Adrenal gland (tissue), 19 donors: ENCODE results near the gene INCENP. TPM values are rescaled to one million over a fixed set of nuclear protein-coding genes. Genes with fewer than 3 reads are reported as not detected.

Experiments used
- DNase-seq, 7 donors: peaks; one replicate each; pipeline ENCODE4 v3.0.0-alpha.2; 2019 to 2020
- H3K27ac ChIP-seq, 5 donors: fragments of 200-600 bp; sonication (generic) in 4 of 5; 1 replicate in 3 of 5; 2 replicates in 2 of 5; pipeline versions ENCODE4 v1.5.1 to v1.8.0; 2016 to 2020; ENCODE audit warnings: mild to moderate bottlenecking in 1 of 5
- H3K27me3 ChIP-seq: fragments of 200-600 bp; 2 replicates; pipeline ENCODE4 v1.8.0; 2021
- H3K36me3 ChIP-seq, 2 donors: fragments of 200-600 bp; replicated peaks in 1 of 2; 1 replicate in 1 of 2; 2 replicates in 1 of 2; pipeline versions ENCODE4 v1.5.1 to v1.8.0; 2018 to 2022
- H3K4me1 ChIP-seq, 2 donors: fragments of 200-600 bp; replicated peaks in 1 of 2; 1 replicate in 1 of 2; 2 replicates in 1 of 2; pipeline versions ENCODE4 v1.5.1 to v1.8.0; 2018 to 2021
- H3K4me3 ChIP-seq, 4 donors: fragments of 200-600 bp; sonication (generic) in 3 of 4; one replicate each; pipeline ENCODE4 v1.5.1; 2016 to 2018
- H3K9me3 ChIP-seq, 3 donors: fragments of 200-600 bp; sonication (generic) in 1 of 3; replicated peaks in 1 of 3; 1 replicate in 2 of 3; 2 replicates in 1 of 3; pipeline versions ENCODE4 v1.5.1 to v1.8.0; 2016 to 2021
- CTCF ChIP-seq, 6 experiments: fragments of 450-650 bp in 4 of 6; fragments of 200-600 bp in 2 of 6; sonication (generic) in 1 of 6; IDR thresholded peaks; 1 replicate in 5 of 6; 2 replicates in 1 of 6; pipeline versions ENCODE4 v1.5.1 to v1.8.0; 2016 to 2021; ENCODE audit warnings: antibody characterized with exemption in 6 of 6, mild to moderate bottlenecking in 2 of 6, moderate library complexity in 1 of 6
- POLR2A ChIP-seq, 2 donors: fragments of 450-650 bp; IDR thresholded peaks; one replicate each; pipeline ENCODE4 v1.6.1; 2017; ENCODE audit warnings: antibody characterized with exemption in 2 of 2, mild to moderate bottlenecking in 2 of 2, moderate library complexity in 1 of 2
- WGBS, 4 donors: extraction: QIAGEN DNeasy Blood & Tissue Kit in 2 of 4; methylation state at CpG; one replicate each; pipeline versions ENCODE4 v1.1.5 to v1.1.7; 2013 to 2017; 5-methylcytosine and 5-hydroxymethylcytosine counted together
- intact Hi-C, 2 donors: fragments of 100-400 bp; cut with DNase I; formaldehyde crosslinking; loops; one replicate each; pipeline versions ENCODE4 v1.14.1 to v1.15.0; 2022 to 2023
- long read RNA-seq, 10 donors: library from polyadenylated mRNA in 3 of 10; unstranded in 2 of 10; stranded (forward) in 1 of 10; transcript quantifications; one replicate each; pipeline ENCODE4 v2.0.0 and lab custom pipeline, GENCODE V29; 2021 to 2026
- polyA plus RNA-seq, 3 donors: library from polyadenylated mRNA; stranded (reverse); fragments of 200-250 nt in 2 of 3; fragments of 350-450 nt in 1 of 3; fragmentation: Illumina TruSeq in 1 of 3; extraction: RNeasy Lipid Tissue Mini Kit (QIAGEN cat#74804) in 1 of 3; gene quantifications; one replicate each; pipeline ENCODE4 v1.2.3, GENCODE V29; 2013 to 2014
- total RNA-seq, 9 donors: library from RNA; depleted of rRNA in 4 of 9; stranded (reverse); fragments of >200 nt in 4 of 9; fragments of 120-200 nt in 1 of 9; fragmentation: NEBNext Ultra II Directional in 1 of 9; extraction: Animal tissue kit (Norgen Biotek cat#: 25700) in 1 of 9; gene quantifications; one replicate each; pipeline versions ENCODE4 v1.1.0 to v1.2.4, GENCODE V29; 2013 to 2023
- donor health status: healthy with polysubstance abuse.
- donor health status: Bipolar disorder and iron deficiency.
- donor health status: DM: yes; HTN: yes; CAD: no.
- donor health status: DM: no; HTN: no; CAD: no.
- donor health status: DM: no; HTN: no; CAD: no.
- donor health status: DM: yes; HTN: yes; CAD: no.

Gene INCENP
- total RNA-seq (10 to 100 TPM in 8 of 9 donors, 1 to 10 TPM in 1; 7.3 to 23.2 (median 15.4) TPM), polyA plus RNA-seq (1 to 10 TPM; 1.4 to 6.8 (median 4.5) TPM)
- long read RNA-seq, donor 1 = 0 reads
- long read RNA-seq, donor 2 = 0 reads
- long read RNA-seq, donor 3 = 0 reads
- long read RNA-seq, donor 4 = 0 reads
- long read RNA-seq, donor 5, partial matches to known transcripts = 0 of 1 reads
- long read RNA-seq, donor 5, other reads (novel, unspliced or antisense) = 1 of 1 reads
- long read RNA-seq, donor 6, partial matches to known transcripts = 0 of 1 reads
- long read RNA-seq, donor 6, other reads (novel, unspliced or antisense) = 1 of 1 reads
- long read RNA-seq, donor 7, partial matches to known transcripts = 0 of 1 reads
- long read RNA-seq, donor 7, other reads (novel, unspliced or antisense) = 0 of 1 reads
- long read RNA-seq, donor 8 = 0 reads
- long read RNA-seq, donor 9 = 0 reads
- long read RNA-seq, donor 10 = 0 reads

- Histone ChIP-seq H3K27me3 (no peaks in the 10 kb centered on the region), H3K4me3 (peak within 1 kb of the TSS; percentile 77 to 91 (median 82)), H3K9me3 (no peaks in the 10 kb centered on the region), H3K36me3 (no peaks in the 10 kb centered on the region), H3K4me1 (peaks cover 10 to 13% of the 10 kb centered on the region in 2 donors), H3K27ac (peak within 1 kb of the TSS in 2 of 5 donors; percentile 24 to 51)
- WGBS, 4 donors = 0% methylated on average over 24 to 39 of the region's 39 CpGs
- peak; percentile 97 to 99 (median 98) for DNase-seq
- intact Hi-C loops = no loop called here
- TF ChIP-seq CTCF (IDR thresholded peaks at IDR 0.05) = no peak
- peak in 1 of 2 donors; percentile 40 for TF ChIP-seq POLR2A (IDR thresholded peaks at IDR 0.05)
Measured at GRCh38 chr11:62123669-62124185, at the start of gene INCENP. Gene INCENP, plus strand, starts transcription at chr11:62124011. Its CDS starts 4,151 bp downstream, at chr11:62128162.

GRCh38 chr11:62075438-62075837, 48.4 kb upstream of the INCENP start:
- Histone ChIP-seq H3K36me3 (no peaks in the 10 kb centered on the region), H3K4me3 (no peak overlapping the region), H3K27me3 (no peaks in the 10 kb centered on the region), H3K4me1 (no peaks in the 10 kb centered on the region), H3K27ac (no peak overlapping the region), H3K9me3 (no peaks in the 10 kb centered on the region)
- intact Hi-C loops = loop anchor here in 1 of 2 donors (5.0 kb wide), 1 partner anchor 113 kb away; no protein-coding TSS in a partner anchor
- TF ChIP-seq POLR2A (IDR thresholded peaks at IDR 0.05) (no peak), CTCF (IDR thresholded peaks at IDR 0.05) (no peak)
- 91 to 98% (median 94%) methylated on average over 2 of the region's 2 CpGs for WGBS, 4 donors
- no peak for DNase-seq

- Histone ChIP-seq H3K27ac (no peak overlapping the region), H3K4me1 (peaks cover 0 to 8% of the 10 kb centered on the region in 2 donors), H3K27me3 (no peaks in the 10 kb centered on the region), H3K36me3 (no peaks in the 10 kb centered on the region), H3K9me3 (no peaks in the 10 kb centered on the region), H3K4me3 (no peak overlapping the region)
- no peak for DNase-seq
- intact Hi-C loops = loop anchor here in 1 of 2 donors (5.0 kb wide), 1 partner anchor 115 kb away; no protein-coding TSS in a partner anchor
- TF ChIP-seq POLR2A (IDR thresholded peaks at IDR 0.05) = no peak
- 82 to 90% (median 86%) methylated on average over 3 of the region's 3 CpGs for WGBS, 4 donors
Measured at GRCh38 chr11:62077132-62077531, 46.7 kb upstream of the INCENP start.

- no peaks in the 10 kb centered on the region for H3K27me3 ChIP-seq
- intact Hi-C loops = loop anchor here (5.0 kb wide), 2 partner anchors 129 to 184 kb away; partner anchors contain the start of gene BEST1 (in 1 of the 2)
- no peak overlapping the region for H3K4me3 ChIP-seq
- no peaks in the 10 kb centered on the region for H3K36me3 ChIP-seq
- no peak overlapping the region for H3K27ac ChIP-seq
- H3K4me1 ChIP-seq = peaks cover 0 to 10% of the 10 kb centered on the region in 2 donors
- DNase-seq = peak; percentile 77 to 94 (median 87)
- WGBS, 4 donors = 6 to 14% (median 8%) methylated on average over 16 of the region's 16 CpGs
- no peaks in the 10 kb centered on the region for H3K9me3 ChIP-seq
- peak; percentile 87 to 96 (median 94) for TF ChIP-seq CTCF (IDR thresholded peaks at IDR 0.05)
- TF ChIP-seq POLR2A (IDR thresholded peaks at IDR 0.05) = no peak
Measured at GRCh38 chr11:62081378-62082291, 42.2 kb upstream of the INCENP start.
